Chondrocyte (in vitro differentiated cells): ENCODE results near the gene MTX3. TPM values are rescaled to one million over a fixed set of nuclear protein-coding genes. Genes with fewer than 3 reads are reported as not detected.

ENCODE experiments used
- DNase-seq: peaks from one replicate; pipeline ENCODE4 v3.0.0; 2021; ENCODE audit warnings: mixed read lengths, low spot score
- H3K27ac Mint-ChIP-seq: one replicate; pipeline ENCODE4 v1.8.0; 2021; ENCODE audit warnings: mild to moderate bottlenecking, moderate library complexity, mixed read lengths; ENCODE audit not compliant: unreplicated experiment
- H3K27me3 Mint-ChIP-seq: 2 replicates; pipeline ENCODE4 v1.8.0; 2021; ENCODE audit warnings: low read depth, mixed read lengths
- H3K36me3 Mint-ChIP-seq: 2 replicates; pipeline ENCODE4 v1.8.0; 2021; ENCODE audit warnings: low read depth, mixed read lengths
- H3K4me1 Mint-ChIP-seq: 2 replicates; pipeline ENCODE4 v1.8.0; 2021; ENCODE audit warnings: low read depth, mild to moderate bottlenecking, mixed read lengths
- H3K4me3 Mint-ChIP-seq: one replicate; pipeline ENCODE4 v1.8.0; 2021; ENCODE audit warnings: mild to moderate bottlenecking, moderate library complexity, mixed read lengths; ENCODE audit not compliant: unreplicated experiment
- H3K9me3 Mint-ChIP-seq: 2 replicates; pipeline ENCODE4 v1.8.0; 2021; ENCODE audit warnings: low read depth, mixed read lengths
- total RNA-seq: library from RNA; stranded (reverse); gene quantifications from 3 replicates; pipeline ENCODE4 v1.2.1, GENCODE V29; 2021
- TF ChIP-seq, protein P1 (sequence below): fragments of 200-600 bp; sonication (generic); IDR thresholded peaks from 2 replicates; pipeline ENCODE4 v1.5.0; 2021; ENCODE audit warnings: antibody characterized with exemption, mild to moderate bottlenecking, moderate library complexity

Gene MTX3
- total RNA-seq, 1 donor from 2014 or later = 11.5 TPM

DNA sequence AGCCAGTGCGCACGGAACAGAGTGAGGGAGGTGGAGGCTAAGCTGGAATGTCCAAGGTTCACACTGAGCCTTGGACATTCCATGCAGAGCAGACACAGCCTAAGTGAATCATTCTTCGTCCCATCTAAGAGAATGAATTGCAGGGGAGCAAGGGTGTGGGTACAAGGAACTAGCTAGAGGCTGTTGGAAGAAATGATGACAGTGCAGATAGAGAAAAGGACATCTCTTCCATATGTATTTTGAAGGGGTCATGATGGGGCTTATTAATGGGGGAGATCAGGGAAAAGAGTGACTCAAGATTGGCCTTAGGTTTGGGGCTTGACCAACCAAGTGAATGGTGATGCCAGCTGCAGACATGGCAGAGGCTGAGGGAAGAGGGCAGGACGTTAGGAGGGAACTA is 59.2 kb downstream of the MTX3 start:
- Mint-ChIP-seq H3K27ac (no peak overlapping the region), H3K4me3 (no peak overlapping the region), H3K4me1 (no peaks in the 10 kb centered on the region), H3K27me3 (peaks cover 7% of the 10 kb centered on the region), H3K36me3 (no peaks in the 10 kb centered on the region), H3K9me3 (no peaks in the 10 kb centered on the region)
- no peak for DNase-seq
- TF ChIP-seq, protein P1, sequence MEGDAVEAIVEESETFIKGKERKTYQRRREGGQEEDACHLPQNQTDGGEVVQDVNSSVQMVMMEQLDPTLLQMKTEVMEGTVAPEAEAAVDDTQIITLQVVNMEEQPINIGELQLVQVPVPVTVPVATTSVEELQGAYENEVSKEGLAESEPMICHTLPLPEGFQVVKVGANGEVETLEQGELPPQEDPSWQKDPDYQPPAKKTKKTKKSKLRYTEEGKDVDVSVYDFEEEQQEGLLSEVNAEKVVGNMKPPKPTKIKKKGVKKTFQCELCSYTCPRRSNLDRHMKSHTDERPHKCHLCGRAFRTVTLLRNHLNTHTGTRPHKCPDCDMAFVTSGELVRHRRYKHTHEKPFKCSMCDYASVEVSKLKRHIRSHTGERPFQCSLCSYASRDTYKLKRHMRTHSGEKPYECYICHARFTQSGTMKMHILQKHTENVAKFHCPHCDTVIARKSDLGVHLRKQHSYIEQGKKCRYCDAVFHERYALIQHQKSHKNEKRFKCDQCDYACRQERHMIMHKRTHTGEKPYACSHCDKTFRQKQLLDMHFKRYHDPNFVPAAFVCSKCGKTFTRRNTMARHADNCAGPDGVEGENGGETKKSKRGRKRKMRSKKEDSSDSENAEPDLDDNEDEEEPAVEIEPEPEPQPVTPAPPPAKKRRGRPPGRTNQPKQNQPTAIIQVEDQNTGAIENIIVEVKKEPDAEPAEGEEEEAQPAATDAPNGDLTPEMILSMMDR = no peak

DNA sequence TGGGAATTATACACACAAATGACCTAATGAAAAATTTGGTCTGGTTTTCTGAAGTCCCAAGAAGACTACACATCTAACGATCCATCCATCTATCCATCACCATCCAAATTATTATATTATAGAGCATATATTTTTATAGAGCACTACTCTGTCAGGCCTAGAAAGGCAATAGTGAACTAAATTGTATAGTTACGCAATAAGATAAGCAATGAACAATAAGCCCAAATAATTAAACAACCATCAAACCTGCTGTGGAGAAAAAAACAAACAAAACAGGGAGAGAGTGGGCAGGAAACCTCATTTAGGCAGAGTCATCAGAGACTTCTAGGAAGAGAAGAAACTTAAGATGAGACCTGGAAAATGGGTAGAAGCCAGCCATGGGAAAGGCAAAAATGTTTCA is 59.7 kb downstream of the MTX3 start:
- Mint-ChIP-seq H3K27ac (no peak overlapping the region), H3K4me3 (no peak overlapping the region), H3K27me3 (peaks cover 7% of the 10 kb centered on the region), H3K36me3 (no peaks in the 10 kb centered on the region), H3K9me3 (no peaks in the 10 kb centered on the region), H3K4me1 (no peaks in the 10 kb centered on the region)
- no peak for DNase-seq
- TF ChIP-seq, protein P1 = no peak

DNA sequence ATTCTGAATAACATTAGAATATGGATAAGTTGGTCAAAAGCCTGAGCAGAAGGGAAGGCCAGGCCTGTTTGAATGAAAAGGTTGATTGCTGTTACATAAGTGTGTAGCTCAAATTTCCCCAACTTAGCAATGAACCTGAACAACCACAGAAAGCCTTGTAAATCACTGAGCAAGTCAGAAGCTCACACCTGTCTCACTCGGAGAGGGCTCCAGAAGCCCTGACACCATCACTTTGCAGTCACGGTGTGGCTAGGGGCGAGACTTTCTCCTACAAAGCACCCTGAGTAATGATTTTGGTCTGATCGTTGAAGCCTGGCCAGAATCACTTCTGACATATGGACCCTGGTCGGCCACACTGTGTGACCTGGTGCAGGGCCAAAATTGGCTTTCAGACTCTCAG is 62.0 kb downstream of the MTX3 start:
- no peak for DNase-seq
- H3K4me3 Mint-ChIP-seq = no peak overlapping the region
- no peaks in the 10 kb centered on the region for H3K9me3 Mint-ChIP-seq
- H3K4me1 Mint-ChIP-seq = no peaks in the 10 kb centered on the region
- TF ChIP-seq, protein P1 = no peak
- no peaks in the 10 kb centered on the region for H3K36me3 Mint-ChIP-seq
- H3K27me3 Mint-ChIP-seq = peaks cover 19% of the 10 kb centered on the region
- H3K27ac Mint-ChIP-seq = no peak overlapping the region

Other genes starting within 250 kb of the MTX3 start
- gene THBS4, start 44.1 kb upstream of the MTX3 start, total RNA-seq = 0.28 to 1.6 TPM (median 0.75 TPM) in 3 replicates